Type B pancreatic cell (in vitro differentiated cells): ENCODE measurements around the gene SLC25A25. TPM values are rescaled to one million over a fixed set of nuclear protein-coding genes. Genes with fewer than 3 reads are reported as not detected.

Source experiments
- DNase-seq: peaks from one replicate; pipeline ENCODE4 v3.0.0; 2021; ENCODE audit warnings: mixed read lengths; ENCODE audit not compliant: unreplicated experiment; ENCODE audit errors: extremely low spot score
- H3K27ac Mint-ChIP-seq: 2 replicates; pipeline ENCODE4 v1.8.0; 2021; ENCODE audit warnings: mild to moderate bottlenecking, mixed read lengths
- H3K27me3 Mint-ChIP-seq: 2 replicates; pipeline ENCODE4 v1.8.0; 2021; ENCODE audit warnings: mixed read lengths
- H3K36me3 Mint-ChIP-seq: 2 replicates; pipeline ENCODE4 v1.8.0; 2021; ENCODE audit warnings: mixed read lengths
- H3K4me1 Mint-ChIP-seq: one replicate; pipeline ENCODE4 v1.8.0; 2021; ENCODE audit warnings: mixed read lengths; ENCODE audit not compliant: unreplicated experiment
- H3K4me3 Mint-ChIP-seq: 2 replicates; pipeline ENCODE4 v1.8.0; 2021; ENCODE audit warnings: mild to moderate bottlenecking, mixed read lengths
- H3K9me3 Mint-ChIP-seq: 2 replicates; pipeline ENCODE4 v1.8.0; 2021; ENCODE audit warnings: mixed read lengths
- CTCF ChIP-seq: fragments of 200-600 bp; sonication (generic); conservative IDR thresholded peaks from 2 replicates; pipeline ENCODE4 v1.5.0; 2021; ENCODE audit warnings: antibody characterized with exemption, mild to moderate bottlenecking
- total RNA-seq: library from RNA; stranded (reverse); gene quantifications from 2 replicates; pipeline ENCODE4 v1.2.1, GENCODE V29; 2021; ENCODE audit warnings: low replicate concordance

The SLC25A25 gene
- total RNA-seq, 1 donor from 2014 or later, result 19.1 TPM

- Mint-ChIP-seq H3K4me3 (peak overlapping the region; percentile 75), H3K27me3 (no peaks in the 10 kb centered on the region), H3K4me1 (peaks cover 40% of the 10 kb centered on the region), H3K36me3 (peaks cover 16% of the 10 kb centered on the region), H3K27ac (peak overlapping the region; percentile 96), H3K9me3 (peaks cover 6% of the 10 kb centered on the region)
- DNase-seq, result no peak
- TF ChIP-seq CTCF, result no peak
Measured at GRCh38 chr9:128082151-128082550, 14.1 kb downstream of the SLC25A25 start.

- H3K36me3 Mint-ChIP-seq, result peaks cover 16% of the 10 kb centered on the region
- peaks cover 31% of the 10 kb centered on the region for H3K4me1 Mint-ChIP-seq
- no peak overlapping the region for H3K4me3 Mint-ChIP-seq
- no peak for DNase-seq
- TF ChIP-seq CTCF, result no peak
- H3K9me3 Mint-ChIP-seq, result no peaks in the 10 kb centered on the region
- no peaks in the 10 kb centered on the region for H3K27me3 Mint-ChIP-seq
- H3K27ac Mint-ChIP-seq, result peak overlapping the region; percentile 40
Measured at GRCh38 chr9:128084746-128085145, 16.7 kb downstream of the SLC25A25 start.

- Mint-ChIP-seq H3K27me3 (no peaks in the 10 kb centered on the region), H3K27ac (peak overlapping the region; percentile 72), H3K9me3 (no peaks in the 10 kb centered on the region), H3K36me3 (peaks cover 16% of the 10 kb centered on the region), H3K4me3 (no peak overlapping the region), H3K4me1 (peaks cover 33% of the 10 kb centered on the region)
- no peak for TF ChIP-seq CTCF
- DNase-seq, result no peak
Measured at GRCh38 chr9:128085943-128086342, 17.9 kb downstream of the SLC25A25 start.

GRCh38 chr9:128087262-128087661 is 19.2 kb downstream of the SLC25A25 start:
- Mint-ChIP-seq H3K27ac (no peak overlapping the region), H3K27me3 (no peaks in the 10 kb centered on the region), H3K36me3 (peaks cover 14% of the 10 kb centered on the region), H3K9me3 (no peaks in the 10 kb centered on the region), H3K4me3 (peak overlapping the region; percentile 27), H3K4me1 (peaks cover 26% of the 10 kb centered on the region)
- no peak for TF ChIP-seq CTCF
- DNase-seq, result no peak

- peaks cover 33% of the 10 kb centered on the region for H3K4me1 Mint-ChIP-seq
- H3K27ac Mint-ChIP-seq, result no peak overlapping the region
- no peak for DNase-seq
- H3K36me3 Mint-ChIP-seq, result peaks cover 13% of the 10 kb centered on the region
- H3K4me3 Mint-ChIP-seq, result no peak overlapping the region
- H3K9me3 Mint-ChIP-seq, result no peaks in the 10 kb centered on the region
- no peak for TF ChIP-seq CTCF
- H3K27me3 Mint-ChIP-seq, result no peaks in the 10 kb centered on the region
Measured at GRCh38 chr9:128088253-128088945, 20.4 kb downstream of the SLC25A25 start.
